Measurements from ENCODE around the gene HDAC4.

GRCh38 chr2:239178484-239178883 is 222.3 kb downstream of the HDAC4 start:
- TF ChIP-seq, protein P1, sequence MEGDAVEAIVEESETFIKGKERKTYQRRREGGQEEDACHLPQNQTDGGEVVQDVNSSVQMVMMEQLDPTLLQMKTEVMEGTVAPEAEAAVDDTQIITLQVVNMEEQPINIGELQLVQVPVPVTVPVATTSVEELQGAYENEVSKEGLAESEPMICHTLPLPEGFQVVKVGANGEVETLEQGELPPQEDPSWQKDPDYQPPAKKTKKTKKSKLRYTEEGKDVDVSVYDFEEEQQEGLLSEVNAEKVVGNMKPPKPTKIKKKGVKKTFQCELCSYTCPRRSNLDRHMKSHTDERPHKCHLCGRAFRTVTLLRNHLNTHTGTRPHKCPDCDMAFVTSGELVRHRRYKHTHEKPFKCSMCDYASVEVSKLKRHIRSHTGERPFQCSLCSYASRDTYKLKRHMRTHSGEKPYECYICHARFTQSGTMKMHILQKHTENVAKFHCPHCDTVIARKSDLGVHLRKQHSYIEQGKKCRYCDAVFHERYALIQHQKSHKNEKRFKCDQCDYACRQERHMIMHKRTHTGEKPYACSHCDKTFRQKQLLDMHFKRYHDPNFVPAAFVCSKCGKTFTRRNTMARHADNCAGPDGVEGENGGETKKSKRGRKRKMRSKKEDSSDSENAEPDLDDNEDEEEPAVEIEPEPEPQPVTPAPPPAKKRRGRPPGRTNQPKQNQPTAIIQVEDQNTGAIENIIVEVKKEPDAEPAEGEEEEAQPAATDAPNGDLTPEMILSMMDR (IDR thresholded peaks at IDR 0.05), result no peak
- TF ChIP-seq POLR2A (IDR thresholded peaks at IDR 0.05), result no peak
